Activated CD8-positive, alpha-beta memory T cell treated with anti-CD3 and anti-CD28 coated beads for 1 hour (primary cell): ENCODE data around the gene HSD3B2.

Experiments
- DNase-seq, 2 donors: peaks; one replicate each; pipeline ENCODE4 v3.0.0-alpha.2; 2020; ENCODE audit warnings: low read depth in 1 of 2; ENCODE audit errors: extremely low read depth in 1 of 2

The HSD3B2 gene

GRCh38 chr1:119396982-119397381 lies 18.0 kb upstream of the HSD3B2 start:
- DNase-seq, result no peak

GRCh38 chr1:119397986-119398385 lies 17.0 kb upstream of the HSD3B2 start:
- no peak for DNase-seq

GRCh38 chr1:119404736-119405135 lies 10.2 kb upstream of the HSD3B2 start:
- DNase-seq, result no peak

GRCh38 chr1:119409731-119410130 lies 5.2 kb upstream of the HSD3B2 start:
- DNase-seq, result no peak

- no peak for DNase-seq
Measured at GRCh38 chr1:119410961-119411360, 4.0 kb upstream of the HSD3B2 start.

DNA sequence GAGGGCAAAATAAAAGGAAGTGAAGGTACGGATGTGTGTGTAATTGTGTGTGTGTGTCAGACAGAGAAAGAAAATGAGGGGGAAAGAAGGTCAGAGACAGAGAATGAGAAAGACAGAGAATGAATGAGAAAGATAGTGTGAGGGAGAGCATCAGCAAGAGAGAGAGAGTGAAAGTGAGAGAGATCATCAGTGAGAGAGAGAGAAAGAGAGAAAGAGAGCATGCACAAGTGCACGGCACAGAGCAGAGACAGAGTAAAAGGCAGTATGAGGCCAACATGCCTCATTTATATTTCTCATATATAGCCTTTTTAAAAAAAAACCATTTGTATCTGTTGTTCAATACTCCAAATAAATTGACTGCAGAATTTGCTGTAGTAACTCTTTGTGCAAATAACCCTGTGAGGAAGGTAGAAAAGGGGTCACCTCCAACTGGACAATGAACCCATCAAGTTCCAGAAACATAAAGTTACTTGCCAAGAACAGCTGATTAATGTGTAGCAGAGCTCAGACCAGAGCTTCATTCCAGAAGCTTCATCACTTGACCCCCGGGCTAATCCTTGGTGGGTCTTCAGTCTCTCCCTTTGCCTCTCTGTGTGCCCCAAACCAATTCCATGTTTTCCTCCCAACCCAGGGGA lies 1.2 kb downstream of the HSD3B2 start:
- no peak for DNase-seq

GRCh38 chr1:119419109-119419508 lies 4.2 kb downstream of the HSD3B2 start:
- DNase-seq, result no peak

DNA sequence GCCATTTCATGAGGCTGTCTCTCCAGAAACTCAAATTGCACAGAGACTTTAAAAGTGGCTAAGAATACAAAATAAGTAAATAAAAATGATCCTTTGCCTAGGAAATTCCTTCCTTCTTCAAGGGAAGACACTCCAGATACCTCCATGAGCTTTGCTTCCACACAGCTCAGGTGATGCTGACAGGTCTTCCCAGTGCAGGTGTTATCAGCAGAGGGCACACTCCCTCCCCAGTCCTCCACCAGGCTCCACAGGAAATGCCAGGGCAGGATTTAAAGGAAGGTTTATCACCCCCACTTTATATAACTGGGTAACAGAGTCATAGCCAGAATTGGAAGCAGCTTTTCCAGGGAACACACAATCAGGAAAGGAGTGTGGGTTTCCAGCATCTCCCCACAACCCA lies 5.7 kb downstream of the HSD3B2 start:
- no peak for DNase-seq

GRCh38 chr1:119422631-119423030 lies 7.7 kb downstream of the HSD3B2 start:
- DNase-seq, result no peak

- no peak for DNase-seq
Measured at GRCh38 chr1:119428991-119429390, 14.0 kb downstream of the HSD3B2 start.

GRCh38 chr1:119429687-119430086 lies 14.7 kb downstream of the HSD3B2 start:
- DNase-seq, result no peak

DNA sequence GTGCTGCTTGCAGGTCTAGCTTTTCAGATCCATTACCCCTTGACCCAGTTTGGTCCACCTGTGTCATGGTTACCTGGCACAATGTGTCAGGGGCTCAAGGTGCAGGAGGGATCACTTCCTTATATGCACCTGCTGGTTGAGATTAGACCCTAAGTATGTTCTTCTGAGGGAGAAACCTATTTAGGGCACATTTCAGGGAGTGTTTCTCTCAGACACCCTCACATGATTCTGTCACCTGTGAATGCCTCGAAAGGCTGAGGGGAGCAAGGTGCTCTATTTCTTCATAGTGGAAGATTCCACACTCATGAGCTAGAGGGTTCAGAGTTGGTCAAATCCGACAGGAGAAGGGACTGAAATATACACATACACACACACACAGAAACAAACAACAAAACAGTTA lies 15.5 kb downstream of the HSD3B2 start:
- no peak for DNase-seq

DNA sequence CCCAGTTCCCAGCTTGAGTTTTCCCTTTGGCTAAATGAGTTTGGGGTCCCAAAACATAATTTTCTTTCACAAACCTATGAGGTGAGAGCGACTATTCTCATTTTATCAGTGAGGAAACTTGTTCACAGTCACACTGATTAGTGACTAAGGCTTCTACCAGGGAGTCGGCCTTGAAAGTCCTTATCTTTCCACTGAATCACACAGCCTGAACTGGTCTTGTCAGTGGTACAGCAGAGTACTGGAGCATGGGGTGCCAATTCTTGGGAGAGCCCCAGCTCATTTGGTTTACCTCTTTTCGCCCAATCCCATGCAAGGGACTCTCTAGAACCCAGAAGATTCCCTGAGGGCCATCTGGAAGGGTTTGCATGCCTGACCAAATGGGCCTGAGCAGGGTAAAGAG lies 16.9 kb downstream of the HSD3B2 start:
- no peak for DNase-seq

GRCh38 chr1:119435052-119435451 lies 20.1 kb downstream of the HSD3B2 start:
- no peak for DNase-seq

GRCh38 chr1:119438761-119439160 lies 23.8 kb downstream of the HSD3B2 start:
- no peak for DNase-seq

GRCh38 chr1:119440721-119441307 lies 25.9 kb downstream of the HSD3B2 start:
- no peak for DNase-seq

DNA sequence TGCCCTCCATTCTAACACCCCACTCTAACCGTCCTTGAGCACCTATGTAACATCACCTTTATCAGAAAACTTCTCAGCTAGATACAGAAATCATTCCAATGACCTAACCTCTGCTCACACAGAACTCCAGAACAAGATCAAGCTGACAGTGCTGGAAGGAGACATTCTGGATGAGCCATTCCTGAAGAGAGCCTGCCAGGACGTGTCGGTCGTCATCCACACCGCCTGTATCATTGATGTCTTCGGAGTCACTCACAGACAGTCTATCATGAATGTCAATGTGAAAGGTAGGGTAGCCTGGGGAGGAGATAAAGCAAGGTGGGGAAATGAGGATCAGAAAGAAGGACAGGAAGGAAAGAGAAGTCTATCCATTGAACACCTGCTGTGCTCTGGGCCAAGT lies 27.8 kb downstream of the HSD3B2 start:
- DNase-seq, result no peak

- DNase-seq, result no peak
Measured at GRCh38 chr1:119446321-119446720, 31.4 kb downstream of the HSD3B2 start.

DNA sequence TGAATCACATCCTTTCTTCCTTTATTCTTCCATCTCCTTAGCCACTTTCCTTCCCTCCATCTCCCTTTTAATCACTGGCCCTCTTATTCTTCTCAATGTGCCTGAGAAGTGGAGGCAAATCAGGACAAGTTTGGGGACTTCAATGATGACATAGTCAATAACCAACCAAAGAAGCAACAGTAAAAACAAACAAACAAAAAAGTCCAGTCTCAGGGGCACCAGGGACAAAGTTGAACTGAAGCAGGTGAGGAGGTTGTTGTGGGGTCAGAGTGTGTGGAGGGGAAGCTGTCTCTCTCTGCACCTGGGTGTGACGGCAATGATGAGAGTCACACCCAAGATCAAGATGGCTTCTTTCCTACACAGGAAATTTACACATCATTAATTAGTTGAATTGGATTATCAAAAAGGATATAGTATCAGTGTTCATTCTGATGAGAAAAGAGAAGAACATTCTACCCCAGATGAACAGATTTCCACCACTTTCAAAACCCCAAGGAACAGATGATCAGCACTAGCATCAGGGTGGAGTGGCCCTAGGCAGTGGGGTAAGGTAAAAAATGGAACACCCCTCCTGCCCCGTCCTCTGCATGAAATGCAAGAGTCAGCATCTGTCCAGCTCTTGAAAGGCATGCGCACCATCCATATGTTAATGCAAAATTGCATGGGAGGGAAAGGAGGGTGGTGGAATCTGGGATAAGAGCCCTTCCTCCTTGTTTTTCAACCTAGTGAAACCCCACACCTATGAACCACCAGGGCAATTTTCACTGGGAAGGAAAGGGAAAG lies 32.6 kb downstream of the HSD3B2 start:
- DNase-seq, result no peak

GRCh38 chr1:119448127-119448511 lies 33.2 kb downstream of the HSD3B2 start:
- no peak for DNase-seq

GRCh38 chr1:119449971-119450370 lies 35.0 kb downstream of the HSD3B2 start:
- no peak for DNase-seq

- no peak for DNase-seq
Measured at GRCh38 chr1:119451158-119451557, 36.2 kb downstream of the HSD3B2 start.
